SK-N-SH (cell line): ENCODE measurements around the gene LDHD. TPM values are rescaled to one million over a fixed set of nuclear protein-coding genes. Genes with fewer than 3 reads are reported as not detected.

Experiments used
- CTCF ChIA-PET: fragments of 300-600, 350-600 bp; formaldehyde crosslinking; extraction: SDS; loops from one replicate; lab custom pipeline; 2021; lab: Yijun Ruan, JAX
- POLR2A ChIA-PET: fragments of 350-600 bp; sonication (Branson Sonifier 250); formaldehyde crosslinking; extraction: SDS; loops from one replicate; lab custom pipeline; 2020; ENCODE audit warnings: antibody characterized with exemption, inconsistent platforms; lab: Yijun Ruan, JAX
- DNase-seq: peaks from one replicate; pipeline ENCODE4 v3.0.0; 2012
- H2AFZ ChIP-seq: fragments of 200-600 bp; sonication (generic); 2 replicates; pipeline ENCODE4 v1.8.1; 2016; ENCODE audit warnings: antibody characterized with exemption, mild to moderate bottlenecking, low read depth
- H3F3A ChIP-seq: fragments of 200-600 bp; sonication (generic); replicated peaks from 2 replicates; pipeline ENCODE3; 2016; ENCODE audit warnings: antibody characterized with exemption, mild to moderate bottlenecking; ENCODE audit not compliant: insufficient read depth
- H3K27ac ChIP-seq, 2 experiments: fragments of 200-500 bp in 1 of 2; fragments of 200-600 bp in 1 of 2; sonication (Bioruptor generic) in 1 of 2; sonication (generic), shearing (Covaris generic) in 1 of 2; 2 replicates each; pipeline versions ENCODE4 v1.5.1 to v1.6.1; 2014 to 2016; ENCODE audit warnings: low read depth in 2 of 2, inconsistent platforms in 1 of 2, low read length in 1 of 2, mild to moderate bottlenecking in 1 of 2, mixed read lengths in 1 of 2
- H3K27me3 ChIP-seq: fragments of 200-600 bp; sonication (generic), shearing (Covaris generic); 2 replicates; pipeline ENCODE4 v1.6.1; 2016; ENCODE audit warnings: mixed run types; ENCODE audit not compliant: insufficient read depth
- H3K36me3 ChIP-seq, 2 experiments: fragments of 200-500 bp in 1 of 2; fragments of 200-600 bp in 1 of 2; sonication (Bioruptor generic) in 1 of 2; sonication (generic) in 1 of 2; replicated peaks in 1 of 2; 2 replicates each; pipeline versions ENCODE3 to v1.5.1; 2014 to 2016; ENCODE audit warnings: low read length in 1 of 2, mild to moderate bottlenecking in 1 of 2; ENCODE audit not compliant: insufficient read depth in 2 of 2, control insufficient read depth in 1 of 2
- H3K4me1 ChIP-seq, 2 experiments: fragments of 200-500 bp in 1 of 2; fragments of 200-600 bp in 1 of 2; sonication (Bioruptor generic) in 1 of 2; sonication (generic), shearing (Covaris generic) in 1 of 2; 2 replicates each; pipeline versions ENCODE4 v1.5.1 to v1.6.1; 2014 to 2016; ENCODE audit warnings: low read depth in 1 of 2, low read length in 1 of 2, mixed run types in 1 of 2; ENCODE audit not compliant: insufficient read depth in 2 of 2, control insufficient read depth in 1 of 2
- H3K4me2 ChIP-seq: fragments of 200-600 bp; sonication (generic), shearing (Covaris generic); 2 replicates; pipeline ENCODE4 v1.6.1; 2017; ENCODE audit warnings: mixed run types
- H3K4me3 ChIP-seq, 2 experiments: fragments of 200-500 bp in 1 of 2; fragments of 200-600 bp in 1 of 2; sonication (Bioruptor generic) in 1 of 2; sonication (generic), shearing (Covaris generic) in 1 of 2; 2 replicates each; pipeline versions ENCODE4 v1.5.1 to v1.8.1; 2014 to 2016; ENCODE audit warnings: low read depth in 2 of 2, inconsistent platforms in 1 of 2, low read length in 1 of 2, mild to moderate bottlenecking in 1 of 2, mixed read lengths in 1 of 2, moderate library complexity in 1 of 2
- H3K79me2 ChIP-seq: fragments of 200-600 bp; sonication (generic); 2 replicates; pipeline ENCODE4 v1.8.1; 2017; ENCODE audit warnings: mild to moderate bottlenecking; ENCODE audit not compliant: insufficient read depth
- H3K9ac ChIP-seq: fragments of 200-600 bp; sonication (generic); 2 replicates; pipeline ENCODE4 v1.6.1; 2017; ENCODE audit warnings: mixed run types
- H3K9me2 ChIP-seq: fragments of 200-600 bp; sonication (generic); 2 replicates; pipeline ENCODE4 v1.6.1; 2017; ENCODE audit warnings: mixed run types
- H3K9me3 ChIP-seq: fragments of 200-600 bp; sonication (generic); 2 replicates; pipeline ENCODE4 v1.6.1; 2017; ENCODE audit warnings: mixed run types, mild to moderate bottlenecking, moderate library complexity
- H4K20me1 ChIP-seq: fragments of 200-600 bp; sonication (generic); 2 replicates; pipeline ENCODE4 v1.6.1; 2017; ENCODE audit warnings: mild to moderate bottlenecking, mixed run types; ENCODE audit not compliant: insufficient read depth
- EP300 ChIP-seq, 2 experiments: IDR thresholded peaks; 2 replicates each; pipeline versions ENCODE4 v1.4.0 to v1.6.1; 2012; ENCODE audit warnings: borderline replicate concordance in 1 of 2, low read depth in 1 of 2, low read length in 1 of 2
- FOXM1 ChIP-seq: IDR thresholded peaks from 2 replicates; pipeline ENCODE4 v1.4.0; 2012; ENCODE audit warnings: low read depth, mild to moderate bottlenecking
- GABPA ChIP-seq: IDR thresholded peaks from 2 replicates; pipeline ENCODE4 v1.4.0; 2012; ENCODE audit warnings: low read depth, mild to moderate bottlenecking
- GATA2 ChIP-seq: sonication (generic); formaldehyde crosslinking; IDR thresholded peaks from 2 replicates; pipeline ENCODE4 v1.5.0; 2020; ENCODE audit warnings: mild to moderate bottlenecking, missing genetic modification reagents
- JUND ChIP-seq: IDR thresholded peaks from 2 replicates; pipeline ENCODE4 v1.4.0; 2012
- NFIC ChIP-seq: IDR thresholded peaks from 2 replicates; pipeline ENCODE4 v1.4.0; 2012; ENCODE audit warnings: borderline replicate concordance
- NRF1 ChIP-seq: IDR thresholded peaks from 2 replicates; pipeline ENCODE4 v1.6.1; 2012; ENCODE audit warnings: low read depth, mild to moderate bottlenecking, low read length
- RAD21 ChIP-seq: IDR thresholded peaks from 2 replicates; pipeline ENCODE4 v1.6.1; 2012; ENCODE audit warnings: mild to moderate bottlenecking, low read length
- RCOR1 ChIP-seq: fragments of 150-350 bp; IDR thresholded peaks from 2 replicates; pipeline ENCODE4 v1.6.1; 2017; ENCODE audit warnings: antibody characterized with exemption, low read length
- REST ChIP-seq: IDR thresholded peaks from 2 replicates; pipeline ENCODE4 v1.6.1; 2012; ENCODE audit warnings: mild to moderate bottlenecking, low read depth, low read length, moderate library complexity
- SIN3A ChIP-seq: IDR thresholded peaks from 2 replicates; pipeline ENCODE4 v1.6.1; 2012; ENCODE audit warnings: low read depth, mild to moderate bottlenecking, low read length, moderate library complexity, borderline replicate concordance
- SMC3 ChIP-seq: IDR thresholded peaks from 2 replicates; pipeline ENCODE4 v1.6.1; 2012; ENCODE audit warnings: low read depth, low read length, improper control_type of control experiment
- TCF12 ChIP-seq: IDR thresholded peaks from 2 replicates; pipeline ENCODE4 v1.4.0; 2012
- USF2 ChIP-seq: fragments of 150-350 bp; IDR thresholded peaks from 2 replicates; pipeline ENCODE4 v1.6.1; 2017; ENCODE audit warnings: antibody characterized with exemption, low read length, low read depth, borderline replicate concordance
- ZBTB33 ChIP-seq: IDR thresholded peaks from 2 replicates; pipeline ENCODE4 v1.4.0; 2012; ENCODE audit warnings: low read depth, borderline replicate concordance
- WGBS: methylation state at CpG from one replicate; pipeline ENCODE4 v1.1.6; 2017; ENCODE audit warnings: low lambda C conversion rate; 5-methylcytosine and 5-hydroxymethylcytosine counted together
- polyA plus RNA-seq, 3 experiments: library from polyadenylated mRNA; depleted of rRNA; stranded (reverse); fragments of >200 nt; gene quantifications; 2 replicates each; pipeline ENCODE4 v1.2.3, GENCODE V29; 2012
- TF ChIP-seq, protein P1 (sequence below): fragments of 150-350 bp; IDR thresholded peaks from 2 replicates; pipeline ENCODE4 v1.6.1; 2016; ENCODE audit warnings: mild to moderate bottlenecking, low read depth, low read length
- TF ChIP-seq, protein P2 (sequence below): IDR thresholded peaks from 2 replicates; pipeline ENCODE4; 2012
- TF ChIP-seq, protein P3 (sequence below): IDR thresholded peaks from 2 replicates; pipeline ENCODE4 v1.4.0; 2012; ENCODE audit warnings: low read depth

Gene LDHD
- polyA plus RNA-seq, 1 of the 3 experiments (the other 2 are of a cell fraction), result 0.53 TPM

DNA sequence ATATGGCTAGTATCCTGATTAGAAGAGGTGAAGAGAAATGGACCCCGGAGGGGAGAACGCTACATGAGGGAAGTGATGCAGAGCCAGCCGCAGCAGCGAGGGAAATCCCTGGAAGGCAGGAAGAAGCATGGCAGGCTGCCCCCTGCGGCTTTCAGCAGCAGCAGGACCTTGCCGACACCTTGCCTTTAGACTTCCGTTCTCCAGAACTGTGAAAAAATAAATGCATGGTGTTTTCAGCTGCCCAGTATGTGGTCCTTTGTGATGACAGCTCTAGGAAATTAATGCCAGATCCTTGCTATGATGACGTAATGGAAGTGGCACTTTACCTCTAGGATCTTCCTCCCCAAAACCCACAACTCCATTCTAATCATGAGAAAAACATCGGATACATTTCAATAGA lies 22.1 kb upstream of the LDHD start (continued):
- TF ChIP-seq ZBTB33, result no peak
- TF ChIP-seq, protein P1, sequence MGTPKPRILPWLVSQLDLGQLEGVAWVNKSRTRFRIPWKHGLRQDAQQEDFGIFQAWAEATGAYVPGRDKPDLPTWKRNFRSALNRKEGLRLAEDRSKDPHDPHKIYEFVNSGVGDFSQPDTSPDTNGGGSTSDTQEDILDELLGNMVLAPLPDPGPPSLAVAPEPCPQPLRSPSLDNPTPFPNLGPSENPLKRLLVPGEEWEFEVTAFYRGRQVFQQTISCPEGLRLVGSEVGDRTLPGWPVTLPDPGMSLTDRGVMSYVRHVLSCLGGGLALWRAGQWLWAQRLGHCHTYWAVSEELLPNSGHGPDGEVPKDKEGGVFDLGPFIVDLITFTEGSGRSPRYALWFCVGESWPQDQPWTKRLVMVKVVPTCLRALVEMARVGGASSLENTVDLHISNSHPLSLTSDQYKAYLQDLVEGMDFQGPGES, result no peak
- TF ChIP-seq EP300 (IDR thresholded peaks at IDR 0.05; ENCODE audit: borderline replicate concordance in 1 of 2, low read depth in 1 of 2, low read length in 1 of 2), result no peak
- TF ChIP-seq RCOR1, result no peak
- TF ChIP-seq GATA2, result no peak
- no peak for TF ChIP-seq JUND
- TF ChIP-seq NRF1, result no peak
- TF ChIP-seq, protein P2, sequence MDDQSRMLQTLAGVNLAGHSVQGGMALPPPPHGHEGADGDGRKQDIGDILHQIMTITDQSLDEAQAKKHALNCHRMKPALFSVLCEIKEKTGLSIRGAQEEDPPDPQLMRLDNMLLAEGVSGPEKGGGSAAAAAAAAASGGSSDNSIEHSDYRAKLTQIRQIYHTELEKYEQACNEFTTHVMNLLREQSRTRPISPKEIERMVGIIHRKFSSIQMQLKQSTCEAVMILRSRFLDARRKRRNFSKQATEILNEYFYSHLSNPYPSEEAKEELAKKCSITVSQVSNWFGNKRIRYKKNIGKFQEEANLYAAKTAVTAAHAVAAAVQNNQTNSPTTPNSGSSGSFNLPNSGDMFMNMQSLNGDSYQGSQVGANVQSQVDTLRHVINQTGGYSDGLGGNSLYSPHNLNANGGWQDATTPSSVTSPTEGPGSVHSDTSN, result peak; percentile 38; the same call in 1 of the 2 replicates
- TF ChIP-seq USF2, result no peak

- Histone ChIP-seq H3K27me3 (no peaks in the 10 kb centered on the region), H3K9me3 (no peaks in the 10 kb centered on the region), H3K79me2 (no peaks in the 10 kb centered on the region), H3K36me3 (no peaks in the 10 kb centered on the region), H3K27ac (no peak overlapping the region), H3K9me2 (no peaks in the 10 kb centered on the region), H3K4me2 (no peak overlapping the region), H3K9ac (no peak overlapping the region), H3K4me3 (no peak overlapping the region), H3F3A (no peaks in the 10 kb centered on the region), H3K4me1 (no peaks in the 10 kb centered on the region), H2AFZ (no peak overlapping the region), H4K20me1 (no peaks in the 10 kb centered on the region)
- CTCF ChIA-PET, result interaction anchor here (0.8 to 1.1 kb wide), 2 partner anchors 27 to 60 kb away, joined by 3 to 4 read pairs; no protein-coding TSS in a partner anchor
- 60% methylated on average over 8 of the region's 8 CpGs for WGBS
- POLR2A ChIA-PET, result no interaction called here
- no peak for DNase-seq
- no peak for TF ChIP-seq SMC3
- no peak for TF ChIP-seq RCOR1
- no peak for TF ChIP-seq ZBTB33
- TF ChIP-seq FOXM1, result no peak
- no peak for TF ChIP-seq SIN3A
- no peak for TF ChIP-seq REST
- TF ChIP-seq TCF12, result no peak
- no peak for TF ChIP-seq EP300 (IDR thresholded peaks at IDR 0.05; ENCODE audit: borderline replicate concordance in 1 of 2, low read depth in 1 of 2, low read length in 1 of 2)
- TF ChIP-seq, protein P3, sequence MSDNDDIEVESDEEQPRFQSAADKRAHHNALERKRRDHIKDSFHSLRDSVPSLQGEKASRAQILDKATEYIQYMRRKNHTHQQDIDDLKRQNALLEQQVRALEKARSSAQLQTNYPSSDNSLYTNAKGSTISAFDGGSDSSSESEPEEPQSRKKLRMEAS, result no peak
- TF ChIP-seq GABPA, result no peak
- TF ChIP-seq RAD21, result no peak
- no peak for TF ChIP-seq NFIC
Measured at GRCh38 chr16:75138233-75138632, 21.7 kb upstream of the LDHD start.
